Fibroblast of peridontal ligament (primary cell): Measurements from ENCODE around the gene TMEM88.
"Not testable (repeated sequence)": the region's sequence is repeated elsewhere in the genome, so short reads cannot be mapped to it uniquely, and the experiment has no call there.

Experiments used
- DNase-seq: peaks from one replicate; pipeline ENCODE4 v3.0.0-alpha.2; 2010; ENCODE audit errors: extremely low read depth

Gene TMEM88

GRCh38 chr17:7856011-7856810 lies 1.3 kb downstream of the TMEM88 start:
- DNase-seq, result no peak

GRCh38 chr17:7856811-7857712 lies 2.2 kb downstream of the TMEM88 start, which contains the start of gene NAA38:
Gene NAA38 (minus strand): TSS chr17:7857559. CDS start chr17:7857463, 96 bp downstream.
- peak; percentile 100 for DNase-seq

- peak; percentile 95 for DNase-seq
These were observed 3.1 kb downstream of the TMEM88 start, which contains the start of gene CYB5D1 for GRCh38 chr17:7857713-7858521. Gene CYB5D1 (plus strand): TSS chr17:7858003. CDS start chr17:7858135, 132 bp downstream.

GRCh38 chr17:7858522-7858810 lies 3.6 kb downstream of the TMEM88 start:
- peak; percentile 54 for DNase-seq

- no peak for DNase-seq
These were observed 4.2 kb downstream of the TMEM88 start for GRCh38 chr17:7859028-7859427.

GRCh38 chr17:7862692-7863437 lies 8.0 kb downstream of the TMEM88 start:
- peak; percentile 67 for DNase-seq

GRCh38 chr17:7864384-7864783 lies 9.5 kb downstream of the TMEM88 start:
- not testable (repeated sequence) for DNase-seq

GRCh38 chr17:7864995-7865650 lies 10.3 kb downstream of the TMEM88 start:
- no peak for DNase-seq

GRCh38 chr17:7867881-7868329 lies 13.0 kb downstream of the TMEM88 start:
- DNase-seq, result no peak

- no peak for DNase-seq
These were observed 18.2 kb downstream of the TMEM88 start for GRCh38 chr17:7873051-7873450.

GRCh38 chr17:7875804-7876370 lies 21.0 kb downstream of the TMEM88 start:
- DNase-seq, result no peak

GRCh38 chr17:7878234-7878633 lies 23.4 kb downstream of the TMEM88 start:
- no peak for DNase-seq

- no peak for DNase-seq
These were observed 25.4 kb downstream of the TMEM88 start for GRCh38 chr17:7880076-7880868.

GRCh38 chr17:7881276-7882054 lies 26.6 kb downstream of the TMEM88 start:
- no peak for DNase-seq

GRCh38 chr17:7882068-7882467 lies 27.2 kb downstream of the TMEM88 start:
- no peak for DNase-seq

- no peak for DNase-seq
These were observed 27.8 kb downstream of the TMEM88 start for GRCh38 chr17:7882629-7883028.

GRCh38 chr17:7883781-7884386 lies 29.0 kb downstream of the TMEM88 start:
- peak; percentile 54 for DNase-seq
